DND-41 (cell line): Measurements from ENCODE around the gene GNG12.

ENCODE experiments used
- EZH2 ChIP-seq: IDR thresholded peaks from 3 replicates; pipeline ENCODE4 v1.6.1; 2012; ENCODE audit warnings: borderline replicate concordance, low read depth, mild to moderate bottlenecking, moderate library complexity, low read length, inconsistent platforms; ENCODE audit not compliant: severe bottlenecking
- TF ChIP-seq, protein P1 (sequence below): IDR thresholded peaks from 2 replicates; pipeline ENCODE4 v1.5.1; 2012; ENCODE audit warnings: borderline replicate concordance, low read length, moderate library complexity, mild to moderate bottlenecking; ENCODE audit not compliant: poor library complexity, severe bottlenecking; ENCODE audit errors: extremely low read depth

DNA sequence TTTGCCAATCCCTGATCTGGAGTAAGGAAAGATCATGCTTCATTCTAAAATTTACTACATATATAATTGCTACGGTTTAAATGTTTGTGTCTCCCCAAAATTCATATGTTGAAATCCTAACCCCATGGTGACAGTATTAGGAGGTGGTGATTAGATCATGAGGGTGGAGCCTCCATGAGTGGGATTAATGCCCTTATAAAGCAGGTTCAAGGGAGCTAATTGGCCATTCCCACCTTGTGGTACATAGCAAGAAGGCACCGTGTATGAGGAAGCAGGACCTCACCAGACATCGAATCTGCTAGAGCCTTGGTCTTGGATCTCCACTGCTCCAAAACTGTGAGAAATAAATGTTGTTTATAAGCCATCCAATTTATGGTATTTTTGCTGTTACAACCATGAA is 92.7 kb downstream of the GNG12 start:
- TF ChIP-seq, protein P1, sequence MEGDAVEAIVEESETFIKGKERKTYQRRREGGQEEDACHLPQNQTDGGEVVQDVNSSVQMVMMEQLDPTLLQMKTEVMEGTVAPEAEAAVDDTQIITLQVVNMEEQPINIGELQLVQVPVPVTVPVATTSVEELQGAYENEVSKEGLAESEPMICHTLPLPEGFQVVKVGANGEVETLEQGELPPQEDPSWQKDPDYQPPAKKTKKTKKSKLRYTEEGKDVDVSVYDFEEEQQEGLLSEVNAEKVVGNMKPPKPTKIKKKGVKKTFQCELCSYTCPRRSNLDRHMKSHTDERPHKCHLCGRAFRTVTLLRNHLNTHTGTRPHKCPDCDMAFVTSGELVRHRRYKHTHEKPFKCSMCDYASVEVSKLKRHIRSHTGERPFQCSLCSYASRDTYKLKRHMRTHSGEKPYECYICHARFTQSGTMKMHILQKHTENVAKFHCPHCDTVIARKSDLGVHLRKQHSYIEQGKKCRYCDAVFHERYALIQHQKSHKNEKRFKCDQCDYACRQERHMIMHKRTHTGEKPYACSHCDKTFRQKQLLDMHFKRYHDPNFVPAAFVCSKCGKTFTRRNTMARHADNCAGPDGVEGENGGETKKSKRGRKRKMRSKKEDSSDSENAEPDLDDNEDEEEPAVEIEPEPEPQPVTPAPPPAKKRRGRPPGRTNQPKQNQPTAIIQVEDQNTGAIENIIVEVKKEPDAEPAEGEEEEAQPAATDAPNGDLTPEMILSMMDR, result no peak
- TF ChIP-seq EZH2, result no peak
